GM19452 (cell line): ENCODE data around the gene LMOD3.

Experiments
- ATAC-seq: cut with Tn5 transposase; IDR thresholded peaks from one replicate; pipeline ENCODE4 v1.9.1; 2021; ENCODE audit not compliant: unreplicated experiment

The LMOD3 gene

GRCh38 chr3:69122403-69122802 is at the start of gene LMOD3:
TSS of gene LMOD3 (minus strand) at chr3:69122595. CDS start at chr3:69122386, 209 bp downstream.
- ATAC-seq, result no peak

GRCh38 chr3:69172058-69172457 is 49.7 kb upstream of the LMOD3 start:
- ATAC-seq, result no peak

GRCh38 chr3:69166446-69166845 is 44.1 kb upstream of the LMOD3 start:
- no peak for ATAC-seq

GRCh38 chr3:69165744-69166143 is 43.3 kb upstream of the LMOD3 start:
- no peak for ATAC-seq

- no peak for ATAC-seq
Measured at GRCh38 chr3:69164296-69164695, 41.9 kb upstream of the LMOD3 start.

- no peak for ATAC-seq
Measured at GRCh38 chr3:69162308-69162980, 40.0 kb upstream of the LMOD3 start.

- ATAC-seq, result no peak
Measured at GRCh38 chr3:69161587-69162307, 39.4 kb upstream of the LMOD3 start.

DNA sequence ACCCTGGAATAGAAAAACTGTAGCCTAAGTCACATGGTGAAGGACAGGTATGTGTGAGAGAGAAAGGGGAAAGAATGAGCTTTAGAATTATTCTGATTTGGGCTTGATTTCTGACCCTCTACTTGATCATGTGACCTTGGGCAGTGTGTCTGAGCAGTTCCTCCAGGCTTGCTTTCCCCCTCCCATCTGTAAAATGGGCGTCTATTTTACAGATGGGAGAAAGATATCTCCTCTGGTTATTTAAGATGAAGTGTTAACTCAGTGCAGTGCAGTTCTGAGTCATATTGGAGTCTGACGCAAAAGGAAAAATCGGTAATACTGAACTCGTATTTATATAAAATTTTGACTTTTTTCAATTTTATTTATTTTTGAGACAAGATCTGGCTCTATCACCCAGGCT is 38.1 kb upstream of the LMOD3 start:
- no peak for ATAC-seq

DNA sequence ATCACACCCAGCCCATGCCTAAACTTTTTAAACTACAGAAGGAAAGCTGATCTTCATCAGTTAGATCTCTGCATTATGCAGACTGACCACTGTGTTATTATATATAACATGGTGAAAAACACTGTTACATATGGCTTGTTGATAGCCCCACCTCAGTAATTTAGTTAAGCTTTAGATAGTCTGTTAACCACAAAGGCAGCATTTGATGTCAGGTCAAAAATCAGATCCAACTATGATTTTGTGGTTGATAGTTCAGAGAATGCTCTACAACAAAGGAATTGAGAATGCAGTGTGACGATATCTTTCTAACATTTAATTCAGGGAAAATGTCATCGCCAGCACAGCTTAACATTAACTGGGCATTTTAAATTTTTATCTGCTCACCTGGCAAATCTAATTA is 37.7 kb upstream of the LMOD3 start:
- ATAC-seq, result no peak

GRCh38 chr3:69149586-69149985 is 27.2 kb upstream of the LMOD3 start:
- no peak for ATAC-seq

DNA sequence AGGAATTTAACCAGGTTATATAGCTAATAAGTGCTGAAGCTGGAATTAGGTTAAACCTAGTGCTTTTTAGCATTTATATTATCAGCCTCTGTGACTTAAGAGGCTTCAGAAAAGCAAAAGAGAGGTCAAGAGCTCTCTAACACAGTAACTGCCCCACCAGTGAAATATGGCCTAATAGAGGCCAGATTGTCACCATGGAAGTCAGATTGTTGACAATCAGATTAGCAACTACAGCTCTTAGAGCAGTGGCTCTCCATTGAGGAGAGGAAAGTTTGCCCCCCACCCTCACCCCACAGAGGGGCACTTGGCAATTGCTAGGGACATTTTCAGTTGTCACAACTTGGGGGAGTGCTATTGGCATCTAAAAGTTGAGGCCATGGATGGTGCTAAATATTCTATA is 23.3 kb upstream of the LMOD3 start:
- ATAC-seq, result no peak

DNA sequence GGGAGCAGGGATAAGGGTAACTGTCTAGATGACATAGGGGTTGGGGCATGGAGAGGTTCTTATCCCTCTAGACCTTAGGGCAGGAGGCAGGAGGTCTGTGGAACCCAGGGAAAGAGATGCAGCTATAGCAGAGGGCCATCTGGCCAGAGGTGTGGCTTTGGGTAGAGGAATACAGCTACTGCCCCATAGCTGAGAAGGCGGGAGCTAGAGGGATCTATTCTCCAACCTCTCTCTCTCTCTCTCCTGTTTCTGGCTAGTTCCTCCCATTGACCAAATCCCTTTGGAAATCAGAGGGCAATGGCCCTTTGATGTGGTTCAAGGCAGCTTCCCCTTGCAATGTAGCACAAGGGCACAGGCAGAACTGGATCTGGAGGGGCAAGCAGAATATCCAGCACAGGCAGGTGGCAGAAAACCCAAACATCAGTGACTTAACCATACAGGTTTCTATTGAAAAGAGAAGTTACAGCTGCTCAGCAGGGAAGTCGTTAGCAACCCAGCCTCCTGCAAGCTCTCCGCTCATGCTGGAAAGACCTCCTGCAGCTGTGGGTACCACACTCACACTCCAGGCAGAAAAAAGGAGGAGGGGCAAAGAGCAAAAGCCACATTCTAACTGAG is 22.3 kb upstream of the LMOD3 start:
- ATAC-seq, result no peak

DNA sequence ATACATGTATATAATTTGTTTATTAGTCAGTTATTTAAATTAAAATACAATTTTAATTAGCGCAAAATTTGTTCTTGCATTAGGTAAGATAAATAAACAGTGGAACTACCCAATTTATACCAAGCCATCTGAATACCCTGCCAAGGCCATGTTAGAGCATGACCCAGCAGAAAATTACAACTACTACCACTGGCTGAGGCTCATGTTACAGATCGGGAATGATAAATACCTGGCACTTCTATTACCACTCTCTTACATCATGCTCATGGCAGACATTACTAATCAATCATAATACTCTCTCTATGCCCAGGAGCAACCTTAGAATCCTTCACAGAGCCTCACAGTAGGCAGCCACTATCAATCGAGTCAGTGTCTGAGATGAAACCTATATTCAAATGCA is 21.2 kb upstream of the LMOD3 start:
- ATAC-seq, result no peak

- no peak for ATAC-seq
Measured at GRCh38 chr3:69142797-69143454, 20.5 kb upstream of the LMOD3 start.

GRCh38 chr3:69142090-69142489 is 19.7 kb upstream of the LMOD3 start:
- no peak for ATAC-seq

DNA sequence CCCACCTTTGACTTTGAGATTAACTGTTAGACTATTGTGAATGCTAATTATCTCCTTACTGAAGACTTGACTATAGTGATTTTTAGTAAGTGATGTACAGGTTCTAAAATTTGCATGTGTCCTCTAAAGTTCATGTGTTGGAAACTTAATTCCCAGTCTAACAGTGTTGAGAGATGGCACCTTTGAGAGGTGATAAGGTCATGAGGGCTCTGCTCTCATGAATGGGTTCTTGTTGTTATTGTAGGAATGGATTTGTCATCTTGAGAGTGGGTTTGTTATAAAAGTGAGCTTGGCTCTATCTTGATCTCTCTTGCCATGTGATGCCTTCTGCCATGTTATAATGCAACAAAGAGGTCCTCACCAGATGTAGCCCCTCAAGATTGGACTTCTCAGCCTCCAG is 18.9 kb upstream of the LMOD3 start:
- no peak for ATAC-seq

DNA sequence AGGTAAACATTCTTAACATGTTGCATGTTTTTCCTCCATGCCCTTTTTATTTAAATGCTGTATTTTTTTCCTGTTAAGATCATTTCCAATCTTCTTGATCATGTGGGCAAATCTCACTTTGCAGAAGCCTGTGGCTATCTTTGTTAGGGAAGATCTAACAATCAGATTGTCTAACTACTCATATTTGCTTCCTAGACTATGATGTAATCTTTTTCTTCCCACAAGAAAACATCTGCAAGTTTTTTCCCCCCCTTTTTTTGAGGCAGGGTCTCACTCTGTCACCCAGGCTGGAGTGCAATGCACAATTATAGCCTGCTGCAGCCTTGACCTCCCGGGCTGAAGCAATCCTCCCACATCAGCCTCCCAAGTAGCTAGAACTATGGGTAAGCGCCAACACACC is 15.0 kb upstream of the LMOD3 start:
- ATAC-seq, result no peak

DNA sequence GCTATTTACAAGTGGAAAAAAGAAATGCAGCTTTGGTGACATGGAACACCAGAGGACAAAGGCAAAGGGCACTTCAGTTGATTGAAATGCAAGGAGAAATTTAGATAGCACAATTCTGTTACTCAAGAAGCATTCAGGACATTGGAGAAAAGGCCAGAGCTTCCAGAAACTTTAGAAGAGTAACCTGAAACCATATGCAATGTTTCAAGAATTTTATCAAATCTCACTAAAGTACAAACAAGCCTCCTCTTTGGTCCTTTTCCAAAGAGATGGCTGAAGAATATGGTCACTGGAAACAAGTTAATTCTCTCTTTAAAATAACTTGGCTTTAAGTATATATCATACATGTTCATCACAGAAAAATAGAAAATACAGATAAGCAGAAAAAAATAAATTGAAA is 14.6 kb upstream of the LMOD3 start:
- no peak for ATAC-seq

- peak; percentile 98 for ATAC-seq
Measured at GRCh38 chr3:69130689-69131088, 8.3 kb upstream of the LMOD3 start.

DNA sequence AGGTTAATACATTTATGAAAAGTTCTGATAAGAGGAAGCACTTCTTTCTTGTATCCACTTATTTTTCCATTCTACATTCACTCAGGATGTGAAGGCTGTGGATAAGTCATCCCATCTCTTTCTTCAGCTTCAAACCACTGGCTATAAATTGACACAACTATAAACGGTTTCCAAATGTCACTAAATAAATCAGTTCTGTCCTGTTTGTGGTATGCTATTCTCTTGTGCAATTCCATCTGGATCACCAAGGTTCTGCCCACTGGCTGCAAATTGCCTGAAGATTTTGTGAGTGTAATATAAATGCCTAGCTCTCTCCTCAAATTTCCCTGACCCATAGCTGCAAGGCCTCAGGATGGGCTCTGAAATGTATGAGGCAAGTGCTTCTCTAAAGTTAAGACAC is 7.1 kb upstream of the LMOD3 start:
- no peak for ATAC-seq

DNA sequence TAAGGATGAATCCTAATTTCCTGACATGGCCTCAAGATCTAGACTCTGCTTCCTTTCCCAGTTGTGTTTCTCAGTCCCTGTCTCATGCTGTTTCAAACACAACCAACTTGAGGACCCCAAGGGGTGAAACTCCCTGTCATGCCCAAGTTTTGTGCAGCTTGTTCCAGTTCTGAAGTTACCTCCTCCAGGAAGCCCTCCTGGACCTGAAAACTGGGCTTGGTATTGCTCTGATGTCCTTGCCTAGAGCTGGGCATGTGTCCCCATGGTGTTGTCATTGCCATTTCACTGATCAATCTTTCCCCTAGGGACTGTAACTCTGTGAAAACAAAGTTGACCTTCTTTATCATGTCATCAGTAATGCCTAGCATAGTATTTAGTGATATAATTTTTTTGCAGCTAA is 6.1 kb upstream of the LMOD3 start:
- no peak for ATAC-seq

DNA sequence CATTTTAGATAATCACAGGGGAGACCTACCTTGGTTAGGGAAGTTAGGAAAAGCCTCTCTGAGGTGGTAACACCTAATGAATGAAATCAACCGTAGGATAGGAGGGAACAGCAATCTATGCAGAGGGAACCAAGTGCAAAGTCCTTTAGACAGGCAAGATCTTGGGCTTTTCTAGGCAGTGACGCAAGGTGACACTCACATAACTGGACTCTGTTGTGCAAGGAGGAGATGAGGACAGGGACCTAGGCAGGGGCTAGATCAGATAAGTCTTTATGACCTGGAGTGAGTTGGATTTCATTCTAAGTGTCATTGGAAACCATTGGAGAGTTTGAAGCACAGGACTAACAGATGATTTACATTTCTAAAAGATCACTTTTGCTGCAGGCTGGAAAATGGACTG is 4.6 kb upstream of the LMOD3 start:
- no peak for ATAC-seq
